22Rv1 (cell line): ENCODE measurements around the gene IL12A.

Source experiments
- H3K27ac ChIP-seq: fragments of 450-650 bp; 2 replicates; pipeline ENCODE4 v1.5.1; 2017
- ZFX ChIP-seq: fragments of 450-650 bp; IDR thresholded peaks from 2 replicates; pipeline ENCODE4 v1.6.1; 2017; ENCODE audit warnings: antibody characterized with exemption, borderline replicate concordance
- TF ChIP-seq, protein P1 (sequence below): fragments of 450-650 bp; IDR thresholded peaks from 2 replicates; pipeline ENCODE4 v1.5.1; 2017; ENCODE audit warnings: mild to moderate bottlenecking

The IL12A gene

DNA sequence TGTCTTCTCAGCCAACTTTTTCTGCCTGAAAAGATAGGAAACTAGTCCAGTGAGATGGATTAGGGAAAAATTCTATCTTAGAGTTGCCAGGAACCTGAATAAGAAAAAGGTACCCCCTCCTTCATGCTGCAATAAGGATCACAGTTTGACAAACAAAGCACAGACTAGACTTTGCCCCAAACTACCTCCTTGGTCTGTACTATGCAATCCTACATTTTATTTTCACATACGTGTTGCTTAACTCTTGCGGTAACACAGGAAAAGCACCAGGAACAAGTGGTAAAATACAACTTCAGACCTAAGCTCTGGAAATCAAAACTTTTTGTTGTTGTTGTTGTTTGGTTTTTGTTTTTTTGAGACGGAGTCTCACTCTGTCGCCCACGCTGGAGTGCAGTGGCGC is 11.3 kb upstream of the IL12A start:
- H3K27ac ChIP-seq: no peak overlapping the region
- TF ChIP-seq, protein P1, sequence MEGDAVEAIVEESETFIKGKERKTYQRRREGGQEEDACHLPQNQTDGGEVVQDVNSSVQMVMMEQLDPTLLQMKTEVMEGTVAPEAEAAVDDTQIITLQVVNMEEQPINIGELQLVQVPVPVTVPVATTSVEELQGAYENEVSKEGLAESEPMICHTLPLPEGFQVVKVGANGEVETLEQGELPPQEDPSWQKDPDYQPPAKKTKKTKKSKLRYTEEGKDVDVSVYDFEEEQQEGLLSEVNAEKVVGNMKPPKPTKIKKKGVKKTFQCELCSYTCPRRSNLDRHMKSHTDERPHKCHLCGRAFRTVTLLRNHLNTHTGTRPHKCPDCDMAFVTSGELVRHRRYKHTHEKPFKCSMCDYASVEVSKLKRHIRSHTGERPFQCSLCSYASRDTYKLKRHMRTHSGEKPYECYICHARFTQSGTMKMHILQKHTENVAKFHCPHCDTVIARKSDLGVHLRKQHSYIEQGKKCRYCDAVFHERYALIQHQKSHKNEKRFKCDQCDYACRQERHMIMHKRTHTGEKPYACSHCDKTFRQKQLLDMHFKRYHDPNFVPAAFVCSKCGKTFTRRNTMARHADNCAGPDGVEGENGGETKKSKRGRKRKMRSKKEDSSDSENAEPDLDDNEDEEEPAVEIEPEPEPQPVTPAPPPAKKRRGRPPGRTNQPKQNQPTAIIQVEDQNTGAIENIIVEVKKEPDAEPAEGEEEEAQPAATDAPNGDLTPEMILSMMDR: no peak
- no peak for TF ChIP-seq ZFX

DNA sequence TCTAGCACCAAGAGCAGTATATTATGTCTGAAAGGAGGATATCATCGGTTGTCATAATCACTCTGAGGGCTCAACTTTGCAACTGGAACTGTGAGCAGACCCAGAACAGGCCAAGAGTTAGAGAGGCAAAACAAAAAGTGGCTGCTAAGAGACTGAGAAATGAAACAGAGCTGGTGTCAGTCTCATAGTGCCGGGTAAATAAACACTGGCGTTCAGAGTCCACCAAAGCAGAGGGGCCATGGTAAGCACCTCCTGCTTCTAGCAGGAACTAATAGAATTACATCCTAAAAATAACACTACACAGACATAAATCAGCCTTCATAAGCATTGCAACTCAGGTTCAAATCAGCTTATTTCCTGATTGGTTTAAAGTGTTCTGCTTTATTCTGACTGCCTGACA is 10.3 kb upstream of the IL12A start:
- no peak overlapping the region for H3K27ac ChIP-seq
- TF ChIP-seq ZFX: no peak

DNA sequence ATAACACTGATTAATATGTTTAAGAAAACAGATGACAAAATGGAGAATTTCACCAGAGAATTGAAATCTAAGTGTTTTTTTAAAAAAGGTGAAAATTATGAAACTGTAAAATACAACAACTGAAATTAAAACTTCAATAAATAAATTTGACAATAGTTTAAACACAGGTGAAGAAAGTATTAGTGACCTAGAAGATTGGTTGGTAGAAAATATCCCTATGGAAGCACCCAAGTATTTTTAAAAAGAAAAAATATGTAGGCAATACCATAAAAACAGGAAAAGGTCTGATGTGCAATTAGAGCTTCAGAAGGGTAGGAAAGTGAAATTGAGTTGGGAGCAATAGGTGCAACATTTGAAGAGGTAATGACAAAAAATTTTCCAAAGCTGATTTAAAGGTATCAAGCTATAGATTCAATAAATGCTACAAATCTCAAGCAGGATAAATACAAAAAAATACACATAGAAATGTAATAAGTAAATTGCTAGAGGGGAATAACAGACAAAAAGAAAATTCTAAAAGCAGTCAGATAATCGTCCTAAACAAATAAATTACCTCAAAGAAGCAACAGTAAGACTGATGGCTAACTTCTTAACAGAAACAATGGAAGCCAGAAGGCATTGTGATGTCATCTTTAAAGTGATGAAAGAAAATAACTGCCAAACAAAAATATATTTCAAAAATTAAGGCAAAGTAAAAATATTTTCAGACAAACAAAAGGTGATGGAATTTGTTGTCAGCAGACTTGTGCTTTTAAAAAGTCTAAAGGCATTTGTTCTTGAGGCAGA is 9.5 kb upstream of the IL12A start:
- H3K27ac ChIP-seq: no peak overlapping the region
- TF ChIP-seq, protein P1: no peak
- no peak for TF ChIP-seq ZFX

DNA sequence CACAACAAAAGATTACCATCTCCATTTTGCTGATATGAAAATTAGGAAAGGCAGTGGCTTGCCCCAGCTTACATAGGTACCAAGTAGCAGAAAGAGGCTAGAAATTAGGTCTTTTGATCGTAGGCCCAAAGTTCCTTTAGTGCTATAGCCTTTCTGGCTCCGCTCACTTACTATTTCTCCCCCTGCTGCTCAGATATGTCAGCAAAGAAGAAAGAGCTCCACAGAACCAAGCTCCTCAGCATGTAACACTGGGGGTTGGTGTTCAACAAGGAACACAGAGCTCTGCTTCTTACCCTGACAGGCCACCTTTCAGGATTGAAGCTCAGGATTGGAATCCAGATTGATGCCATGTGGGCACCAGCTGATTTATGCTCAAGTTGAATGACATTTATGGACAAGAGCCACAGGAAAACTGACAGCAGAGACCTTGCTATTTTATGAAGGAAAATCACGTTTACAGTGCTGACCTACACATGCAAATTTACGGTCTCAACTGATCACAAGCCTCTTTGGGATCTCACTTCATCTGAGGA is 6.1 kb upstream of the IL12A start:
- no peak overlapping the region for H3K27ac ChIP-seq
- TF ChIP-seq ZFX: no peak
- TF ChIP-seq, protein P1: no peak

DNA sequence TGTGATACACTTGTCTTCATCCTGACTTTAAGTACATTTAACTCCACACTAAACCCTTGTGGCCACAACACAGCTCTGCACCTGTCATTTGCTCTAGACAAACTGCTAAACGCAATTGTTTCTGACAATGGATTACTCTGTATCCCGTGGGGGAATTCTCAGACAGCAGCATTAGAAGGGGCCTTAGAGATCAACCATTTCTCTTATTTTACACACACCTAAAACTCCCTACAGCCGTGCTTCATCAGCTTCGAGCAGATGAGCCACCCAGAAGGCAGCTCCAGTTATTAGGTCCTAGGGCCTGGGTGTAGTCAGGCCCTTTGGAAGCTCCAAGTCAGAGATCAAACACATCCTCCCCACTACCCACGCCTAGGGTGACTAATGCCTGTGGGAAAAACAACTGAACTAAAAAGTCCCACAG is 1.3 kb upstream of the IL12A start:
- no peak overlapping the region for H3K27ac ChIP-seq
- TF ChIP-seq, protein P1: no peak
- no peak for TF ChIP-seq ZFX

DNA sequence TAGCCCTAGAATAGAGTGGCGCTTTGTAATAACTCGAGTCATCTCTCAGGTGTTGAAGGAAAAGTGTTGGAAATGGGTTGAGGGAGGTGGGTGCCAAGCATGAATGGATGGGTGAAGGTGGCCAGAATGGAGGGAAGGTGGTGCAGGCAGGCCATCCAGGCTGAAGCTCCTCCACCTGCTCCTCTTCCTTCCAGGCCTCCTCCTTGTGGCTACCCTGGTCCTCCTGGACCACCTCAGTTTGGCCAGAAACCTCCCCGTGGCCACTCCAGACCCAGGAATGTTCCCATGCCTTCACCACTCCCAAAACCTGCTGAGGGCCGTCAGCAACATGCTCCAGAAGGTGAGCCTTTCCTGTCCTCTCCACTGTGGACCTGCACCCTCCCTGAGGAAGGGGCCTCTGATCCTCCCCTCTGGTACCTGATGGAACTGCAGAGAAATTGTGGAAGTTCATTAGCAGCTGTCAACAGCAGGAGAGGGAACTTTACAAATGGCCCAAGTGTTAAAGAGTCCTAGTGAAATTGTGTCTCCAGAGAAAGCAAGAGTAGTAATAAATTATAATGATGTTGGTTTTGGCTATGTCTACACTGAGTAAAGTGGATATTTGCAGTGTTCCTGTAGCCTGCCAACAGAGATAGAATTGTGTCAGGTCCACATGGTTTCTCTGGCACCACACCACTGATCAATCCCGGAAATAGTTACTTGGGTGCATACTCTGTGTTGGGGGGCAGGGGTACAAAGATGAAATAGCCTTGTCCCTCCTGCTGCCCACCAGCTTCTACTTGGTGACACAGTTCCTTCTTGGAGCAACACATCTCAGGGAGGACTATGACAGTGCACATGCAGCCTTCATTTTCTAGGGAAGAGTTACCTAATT is 1.6 kb downstream of the IL12A start:
- H3K27ac ChIP-seq: no peak overlapping the region
- TF ChIP-seq, protein P1: no peak
- TF ChIP-seq ZFX: no peak

GRCh38 chr3:159991591-159991990 is 3.0 kb downstream of the IL12A start:
- TF ChIP-seq, protein P1: no peak
- H3K27ac ChIP-seq: no peak overlapping the region
